ENCODE results near the gene PLEKHA1. TPM values are rescaled to one million over a fixed set of nuclear protein-coding genes. Genes with fewer than 3 reads are reported as not detected.
A peak's percentile ranks its signal among the peaks of the same experiment; 100 is the strongest.

Gene PLEKHA1
- total and polyA plus RNA-seq, 2 donors from 2014 or later, result 19.5 to 168 TPM

GRCh38 chr10:122348935-122349361 is 25.6 kb upstream of the PLEKHA1 start:
- DNase-seq (peak; percentile 74 to 93 (median 90)), FAIRE-seq (no peak)
- Histone ChIP-seq H3K9me3 (ENCODE audit: control insufficient read depth in 2 of 3, insufficient read depth in 1 of 3, low read length in 3 of 3) (no peaks in the 10 kb centered on the region), H3K36me3 (ENCODE audit: control insufficient read depth in 2 of 3, insufficient read depth in 3 of 3, low read length in 3 of 3) (no peaks in the 10 kb centered on the region), H3K27me3 (ENCODE audit: control insufficient read depth, insufficient read depth, low read length) (no peaks in the 10 kb centered on the region), H3K27ac (ENCODE audit: low read depth in 2 of 2, low read length in 2 of 2) (peak overlapping the region; percentile 53 to 74), H3K4me1 (ENCODE audit: control insufficient read depth in 2 of 3, insufficient read depth in 2 of 3, low read depth in 1 of 3, low read length in 3 of 3) (peaks cover 6 to 33% (median 23%) of the 10 kb centered on the region in 3 donors), H3K9ac (ENCODE audit: low read length in 3 of 3) (no peak overlapping the region), H3K4me3 (ENCODE audit: low read length in 3 of 3) (peak overlapping the region in 1 of 3 donors; percentile 6)
- intact Hi-C loops (cut with DNase I), result no loop called here
- no peak for TF ChIP-seq CTCF (IDR thresholded peaks at IDR 0.05; ENCODE audit: borderline replicate concordance, extremely low read depth, insufficient read depth)

DNA sequence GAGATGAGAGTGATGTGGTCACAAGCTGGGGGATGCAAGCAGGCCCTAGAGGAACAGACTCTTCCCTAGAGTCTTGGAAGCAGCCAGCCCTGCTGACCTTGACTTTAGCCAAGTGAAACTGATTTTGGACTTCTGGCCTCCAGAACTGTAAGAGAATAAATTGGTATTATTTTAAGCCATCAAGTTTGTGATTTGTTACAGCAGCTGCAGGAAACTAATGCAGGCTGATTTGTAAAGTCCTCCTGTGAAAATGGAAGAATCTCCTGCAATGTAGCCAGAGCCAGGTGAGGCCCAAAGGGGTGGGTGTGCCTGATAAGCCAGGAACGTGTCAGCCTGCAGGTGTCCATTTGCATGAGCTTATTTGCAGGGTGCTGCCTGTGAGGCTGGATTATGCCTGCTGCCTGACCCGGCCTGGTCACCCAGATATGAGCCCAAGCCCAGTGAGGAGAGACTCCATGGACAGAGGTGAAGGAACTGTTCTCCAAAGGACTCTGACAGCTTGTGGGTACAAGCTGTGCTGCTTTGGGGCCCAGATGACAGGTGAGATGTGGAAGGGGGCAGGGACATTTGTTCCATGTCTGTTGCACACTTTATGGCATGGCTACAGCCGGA is 24.6 kb upstream of the PLEKHA1 start:
- no peak overlapping the region for H3K9ac ChIP-seq (ENCODE audit: low read length in 3 of 3)
- no peaks in the 10 kb centered on the region for H3K27me3 ChIP-seq (ENCODE audit: control insufficient read depth, insufficient read depth, low read length)
- H3K27ac ChIP-seq (ENCODE audit: low read depth in 2 of 2, low read length in 2 of 2), result peak overlapping the region; percentile 53 to 74
- H3K4me3 ChIP-seq (ENCODE audit: low read length in 3 of 3), result peak overlapping the region in 1 of 3 donors; percentile 6
- H3K4me1 ChIP-seq (ENCODE audit: control insufficient read depth in 2 of 3, insufficient read depth in 2 of 3, low read depth in 1 of 3, low read length in 3 of 3), result peaks cover 6 to 30% (median 22%) of the 10 kb centered on the region in 3 donors
- H3K36me3 ChIP-seq (ENCODE audit: control insufficient read depth in 2 of 3, insufficient read depth in 3 of 3, low read length in 3 of 3), result no peaks in the 10 kb centered on the region
- FAIRE-seq (no peak), DNase-seq (no peak)
- intact Hi-C loops (cut with DNase I), result no loop called here
- TF ChIP-seq CTCF (IDR thresholded peaks at IDR 0.05; ENCODE audit: borderline replicate concordance, extremely low read depth, insufficient read depth), result no peak
- H3K9me3 ChIP-seq (ENCODE audit: control insufficient read depth in 2 of 3, insufficient read depth in 1 of 3, low read length in 3 of 3), result no peaks in the 10 kb centered on the region

- no peak for DNase-seq
- Histone ChIP-seq H3K36me3 (ENCODE audit: control insufficient read depth in 2 of 3, insufficient read depth in 3 of 3, low read length in 3 of 3) (no peaks in the 10 kb centered on the region), H3K4me3 (ENCODE audit: low read length in 3 of 3) (no peak overlapping the region), H3K27ac (ENCODE audit: low read depth in 2 of 2, low read length in 2 of 2) (peak overlapping the region; percentile 7 to 74), H3K9me3 (ENCODE audit: control insufficient read depth in 2 of 3, insufficient read depth in 1 of 3, low read length in 3 of 3) (no peaks in the 10 kb centered on the region), H3K4me1 (ENCODE audit: control insufficient read depth in 2 of 3, insufficient read depth in 2 of 3, low read depth in 1 of 3, low read length in 3 of 3) (peaks cover 6 to 28% (median 20%) of the 10 kb centered on the region in 3 donors), H3K27me3 (ENCODE audit: control insufficient read depth, insufficient read depth, low read length) (no peaks in the 10 kb centered on the region), H3K9ac (ENCODE audit: low read length in 3 of 3) (no peak overlapping the region)
- intact Hi-C loops (cut with DNase I), result no loop called here
- TF ChIP-seq CTCF (IDR thresholded peaks at IDR 0.05; ENCODE audit: borderline replicate concordance, extremely low read depth, insufficient read depth), result no peak
- FAIRE-seq, result no peak
Measured at GRCh38 chr10:122350893-122351292, 23.6 kb upstream of the PLEKHA1 start.
